H1 (cell line): ENCODE results near the gene PF4V1. TPM values are rescaled to one million over a fixed set of nuclear protein-coding genes. Genes with fewer than 3 reads are reported as not detected.

Experiments used
- EZH2 ChIP-seq: fragments of 200-600 bp; sonication (generic); IDR thresholded peaks from 2 replicates; pipeline ENCODE4 v1.7.1; 2012; ENCODE audit warnings: low read depth, mild to moderate bottlenecking, moderate library complexity, low read length, inconsistent platforms; ENCODE audit not compliant: severe bottlenecking
- KDM1A ChIP-seq: fragments of 200-600, 300-600 bp; sonication (generic); IDR thresholded peaks from 2 replicates; pipeline ENCODE4 v1.7.1; 2016; ENCODE audit warnings: mild to moderate bottlenecking, low read length, borderline replicate concordance
- NRF1 ChIP-seq: IDR thresholded peaks from 2 replicates; pipeline ENCODE4 v1.6.1; 2011; ENCODE audit warnings: mild to moderate bottlenecking, low read depth, low read length, improper control_type of control experiment
- PHF8 ChIP-seq: fragments of 200-600 bp; sonication (generic); conservative IDR thresholded peaks from 2 replicates; pipeline ENCODE4 v1.7.1; 2012; ENCODE audit warnings: low read depth, mild to moderate bottlenecking, inconsistent platforms, low read length, moderate library complexity
- SP4 ChIP-seq: IDR thresholded peaks from 2 replicates; pipeline ENCODE4 v1.6.1; 2012; ENCODE audit warnings: low read length, inconsistent platforms
- polyA plus RNA-seq, 7 experiments: library from polyadenylated mRNA; depleted of rRNA in 3 of 7; stranded (reverse) in 5 of 7; unstranded in 2 of 7; fragments of >200 nt in 5 of 7; fragments of 200-250 nt in 2 of 7; gene quantifications; 1 replicate in 5 of 7; 2 replicates in 1 of 7; 4 replicates in 1 of 7; pipeline versions ENCODE4 v1.2.1 to v1.2.3, GENCODE V29; 2011 to 2013; ENCODE audit warnings: missing spikeins in 2 of 7, mixed read lengths in 2 of 7
- total RNA-seq: library from RNA; stranded (reverse); fragmentation: NEBNext Ultra II Directional; extraction: Animal tissue kit (Norgen Biotek cat#: 25700); gene quantifications from 2 replicates; pipeline ENCODE4 v1.2.1, GENCODE V29; 2021
- TF ChIP-seq, protein P1 (sequence below): fragments of 300-600 bp; sonication (generic); IDR thresholded peaks from 2 replicates; pipeline ENCODE4 v1.7.1; 2012; ENCODE audit warnings: low read length, moderate library complexity, mild to moderate bottlenecking, inconsistent platforms; ENCODE audit not compliant: insufficient replicate concordance

The PF4V1 gene
- total and polyA plus RNA-seq, 2 of the 8 experiments (the other 6 are each of a cell fraction or from before 2014, with no cell fraction given): not detected

DNA sequence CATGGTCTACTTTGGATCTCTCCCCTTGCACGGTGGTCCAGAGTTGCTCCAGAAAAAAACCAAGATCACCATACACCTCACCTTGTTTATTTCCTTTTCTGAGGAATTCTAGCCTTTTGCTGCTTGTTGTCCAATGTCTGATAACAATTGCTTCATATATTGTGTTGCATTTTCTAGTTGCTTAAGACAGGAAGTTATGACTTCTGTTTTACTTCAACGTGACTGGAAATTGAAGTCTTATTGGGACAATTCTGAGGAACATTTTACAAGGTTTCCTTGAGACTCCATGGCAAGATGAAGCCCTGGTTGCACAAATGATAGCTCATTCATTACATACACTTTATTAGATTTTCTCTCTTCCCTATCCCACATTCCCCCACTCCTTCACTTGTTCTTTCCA is 21.3 kb downstream of the PF4V1 start (continued):
- TF ChIP-seq, protein P1, sequence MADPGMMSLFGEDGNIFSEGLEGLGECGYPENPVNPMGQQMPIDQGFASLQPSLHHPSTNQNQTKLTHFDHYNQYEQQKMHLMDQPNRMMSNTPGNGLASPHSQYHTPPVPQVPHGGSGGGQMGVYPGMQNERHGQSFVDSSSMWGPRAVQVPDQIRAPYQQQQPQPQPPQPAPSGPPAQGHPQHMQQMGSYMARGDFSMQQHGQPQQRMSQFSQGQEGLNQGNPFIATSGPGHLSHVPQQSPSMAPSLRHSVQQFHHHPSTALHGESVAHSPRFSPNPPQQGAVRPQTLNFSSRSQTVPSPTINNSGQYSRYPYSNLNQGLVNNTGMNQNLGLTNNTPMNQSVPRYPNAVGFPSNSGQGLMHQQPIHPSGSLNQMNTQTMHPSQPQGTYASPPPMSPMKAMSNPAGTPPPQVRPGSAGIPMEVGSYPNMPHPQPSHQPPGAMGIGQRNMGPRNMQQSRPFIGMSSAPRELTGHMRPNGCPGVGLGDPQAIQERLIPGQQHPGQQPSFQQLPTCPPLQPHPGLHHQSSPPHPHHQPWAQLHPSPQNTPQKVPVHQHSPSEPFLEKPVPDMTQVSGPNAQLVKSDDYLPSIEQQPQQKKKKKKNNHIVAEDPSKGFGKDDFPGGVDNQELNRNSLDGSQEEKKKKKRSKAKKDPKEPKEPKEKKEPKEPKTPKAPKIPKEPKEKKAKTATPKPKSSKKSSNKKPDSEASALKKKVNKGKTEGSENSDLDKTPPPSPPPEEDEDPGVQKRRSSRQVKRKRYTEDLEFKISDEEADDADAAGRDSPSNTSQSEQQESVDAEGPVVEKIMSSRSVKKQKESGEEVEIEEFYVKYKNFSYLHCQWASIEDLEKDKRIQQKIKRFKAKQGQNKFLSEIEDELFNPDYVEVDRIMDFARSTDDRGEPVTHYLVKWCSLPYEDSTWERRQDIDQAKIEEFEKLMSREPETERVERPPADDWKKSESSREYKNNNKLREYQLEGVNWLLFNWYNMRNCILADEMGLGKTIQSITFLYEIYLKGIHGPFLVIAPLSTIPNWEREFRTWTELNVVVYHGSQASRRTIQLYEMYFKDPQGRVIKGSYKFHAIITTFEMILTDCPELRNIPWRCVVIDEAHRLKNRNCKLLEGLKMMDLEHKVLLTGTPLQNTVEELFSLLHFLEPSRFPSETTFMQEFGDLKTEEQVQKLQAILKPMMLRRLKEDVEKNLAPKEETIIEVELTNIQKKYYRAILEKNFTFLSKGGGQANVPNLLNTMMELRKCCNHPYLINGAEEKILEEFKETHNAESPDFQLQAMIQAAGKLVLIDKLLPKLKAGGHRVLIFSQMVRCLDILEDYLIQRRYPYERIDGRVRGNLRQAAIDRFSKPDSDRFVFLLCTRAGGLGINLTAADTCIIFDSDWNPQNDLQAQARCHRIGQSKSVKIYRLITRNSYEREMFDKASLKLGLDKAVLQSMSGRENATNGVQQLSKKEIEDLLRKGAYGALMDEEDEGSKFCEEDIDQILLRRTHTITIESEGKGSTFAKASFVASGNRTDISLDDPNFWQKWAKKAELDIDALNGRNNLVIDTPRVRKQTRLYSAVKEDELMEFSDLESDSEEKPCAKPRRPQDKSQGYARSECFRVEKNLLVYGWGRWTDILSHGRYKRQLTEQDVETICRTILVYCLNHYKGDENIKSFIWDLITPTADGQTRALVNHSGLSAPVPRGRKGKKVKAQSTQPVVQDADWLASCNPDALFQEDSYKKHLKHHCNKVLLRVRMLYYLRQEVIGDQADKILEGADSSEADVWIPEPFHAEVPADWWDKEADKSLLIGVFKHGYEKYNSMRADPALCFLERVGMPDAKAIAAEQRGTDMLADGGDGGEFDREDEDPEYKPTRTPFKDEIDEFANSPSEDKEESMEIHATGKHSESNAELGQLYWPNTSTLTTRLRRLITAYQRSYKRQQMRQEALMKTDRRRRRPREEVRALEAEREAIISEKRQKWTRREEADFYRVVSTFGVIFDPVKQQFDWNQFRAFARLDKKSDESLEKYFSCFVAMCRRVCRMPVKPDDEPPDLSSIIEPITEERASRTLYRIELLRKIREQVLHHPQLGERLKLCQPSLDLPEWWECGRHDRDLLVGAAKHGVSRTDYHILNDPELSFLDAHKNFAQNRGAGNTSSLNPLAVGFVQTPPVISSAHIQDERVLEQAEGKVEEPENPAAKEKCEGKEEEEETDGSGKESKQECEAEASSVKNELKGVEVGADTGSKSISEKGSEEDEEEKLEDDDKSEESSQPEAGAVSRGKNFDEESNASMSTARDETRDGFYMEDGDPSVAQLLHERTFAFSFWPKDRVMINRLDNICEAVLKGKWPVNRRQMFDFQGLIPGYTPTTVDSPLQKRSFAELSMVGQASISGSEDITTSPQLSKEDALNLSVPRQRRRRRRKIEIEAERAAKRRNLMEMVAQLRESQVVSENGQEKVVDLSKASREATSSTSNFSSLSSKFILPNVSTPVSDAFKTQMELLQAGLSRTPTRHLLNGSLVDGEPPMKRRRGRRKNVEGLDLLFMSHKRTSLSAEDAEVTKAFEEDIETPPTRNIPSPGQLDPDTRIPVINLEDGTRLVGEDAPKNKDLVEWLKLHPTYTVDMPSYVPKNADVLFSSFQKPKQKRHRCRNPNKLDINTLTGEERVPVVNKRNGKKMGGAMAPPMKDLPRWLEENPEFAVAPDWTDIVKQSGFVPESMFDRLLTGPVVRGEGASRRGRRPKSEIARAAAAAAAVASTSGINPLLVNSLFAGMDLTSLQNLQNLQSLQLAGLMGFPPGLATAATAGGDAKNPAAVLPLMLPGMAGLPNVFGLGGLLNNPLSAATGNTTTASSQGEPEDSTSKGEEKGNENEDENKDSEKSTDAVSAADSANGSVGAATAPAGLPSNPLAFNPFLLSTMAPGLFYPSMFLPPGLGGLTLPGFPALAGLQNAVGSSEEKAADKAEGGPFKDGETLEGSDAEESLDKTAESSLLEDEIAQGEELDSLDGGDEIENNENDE: no peak
- TF ChIP-seq SP4 (no peak), EZH2 (no peak), KDM1A (no peak), NRF1 (no peak), PHF8 (no peak)
